A549 (cell line): ENCODE measurements around the gene ZNF280B.

ENCODE experiments used
- EP300 ChIP-seq, 2 experiments: fragments of >200 bp; sonication (Bioruptor Twin); formaldehyde crosslinking; IDR thresholded peaks; 2 replicates in 1 of 2; 3 replicates in 1 of 2; pipeline ENCODE4 v1.6.1; 2016 to 2017
- JUNB ChIP-seq: fragments of >200 bp; sonication (Bioruptor Twin); formaldehyde crosslinking; IDR thresholded peaks from 2 replicates; pipeline ENCODE4 v1.6.1; 2016
- NPAS2 ChIP-seq: fragments of 250-450 bp; sonication (Bioruptor Pico); IDR thresholded peaks from 2 replicates; pipeline ENCODE4 v1.8.0; 2022; ENCODE audit warnings: mild to moderate bottlenecking, moderate library complexity, borderline replicate concordance
- POLR2A ChIP-seq: IDR thresholded peaks from 2 replicates; pipeline ENCODE4 v1.6.1; 2012; ENCODE audit warnings: mild to moderate bottlenecking, low read length
- TF ChIP-seq, protein P1 (sequence below): fragments of >200 bp; sonication (Bioruptor Twin); formaldehyde crosslinking; IDR thresholded peaks from 3 replicates; pipeline ENCODE4 v1.5.1; 2016

DNA sequence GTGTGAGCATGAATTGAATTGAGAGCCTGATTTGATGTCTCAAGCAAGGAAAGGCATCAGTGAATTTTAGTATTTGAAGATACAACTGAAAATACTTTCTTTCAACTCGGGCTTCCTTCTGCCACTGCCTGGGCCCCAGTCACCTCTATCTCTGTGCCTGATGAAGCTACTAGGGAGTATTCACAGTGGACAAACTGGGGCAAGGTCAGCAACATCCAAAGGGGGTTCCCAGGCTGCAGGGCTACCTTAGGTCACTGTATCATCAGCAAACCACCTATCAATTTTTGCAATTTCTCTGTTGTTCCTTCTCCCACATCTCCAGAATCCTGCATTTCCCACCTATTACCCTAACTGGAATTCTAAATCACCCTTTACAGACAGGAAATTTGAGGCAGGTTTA, 40.4 kb upstream of the ZNF280B start:
- TF ChIP-seq EP300 (IDR thresholded peaks at IDR 0.05), result no peak
- TF ChIP-seq, protein P1, sequence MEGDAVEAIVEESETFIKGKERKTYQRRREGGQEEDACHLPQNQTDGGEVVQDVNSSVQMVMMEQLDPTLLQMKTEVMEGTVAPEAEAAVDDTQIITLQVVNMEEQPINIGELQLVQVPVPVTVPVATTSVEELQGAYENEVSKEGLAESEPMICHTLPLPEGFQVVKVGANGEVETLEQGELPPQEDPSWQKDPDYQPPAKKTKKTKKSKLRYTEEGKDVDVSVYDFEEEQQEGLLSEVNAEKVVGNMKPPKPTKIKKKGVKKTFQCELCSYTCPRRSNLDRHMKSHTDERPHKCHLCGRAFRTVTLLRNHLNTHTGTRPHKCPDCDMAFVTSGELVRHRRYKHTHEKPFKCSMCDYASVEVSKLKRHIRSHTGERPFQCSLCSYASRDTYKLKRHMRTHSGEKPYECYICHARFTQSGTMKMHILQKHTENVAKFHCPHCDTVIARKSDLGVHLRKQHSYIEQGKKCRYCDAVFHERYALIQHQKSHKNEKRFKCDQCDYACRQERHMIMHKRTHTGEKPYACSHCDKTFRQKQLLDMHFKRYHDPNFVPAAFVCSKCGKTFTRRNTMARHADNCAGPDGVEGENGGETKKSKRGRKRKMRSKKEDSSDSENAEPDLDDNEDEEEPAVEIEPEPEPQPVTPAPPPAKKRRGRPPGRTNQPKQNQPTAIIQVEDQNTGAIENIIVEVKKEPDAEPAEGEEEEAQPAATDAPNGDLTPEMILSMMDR, result no peak
- TF ChIP-seq POLR2A, result no peak
- TF ChIP-seq JUNB, result no peak
- TF ChIP-seq NPAS2 (CRISPR knock-in tag), result no peak
